ENCODE results near the gene GPR143.
"Not testable (repeated sequence)": the region's sequence is repeated elsewhere in the genome, so short reads cannot be mapped to it uniquely, and the experiment has no call there.

Gene GPR143

GRCh38 chrX:9765737-9766097 is at the start of gene GPR143:
TSS of gene GPR143 (minus strand) at chrX:9765847. CDS start at chrX:9765817, 30 bp downstream.
- no peak for DNase-seq

GRCh38 chrX:9811086-9811485 is 45.4 kb upstream of the GPR143 start:
- not testable (repeated sequence) for DNase-seq

- not testable (repeated sequence) for DNase-seq
Measured at GRCh38 chrX:9809876-9810275, 44.2 kb upstream of the GPR143 start.

GRCh38 chrX:9807355-9808182 is 41.9 kb upstream of the GPR143 start:
- no peak for DNase-seq

- DNase-seq, result no peak
Measured at GRCh38 chrX:9805956-9806355, 40.3 kb upstream of the GPR143 start.

GRCh38 chrX:9804444-9804843 is 38.8 kb upstream of the GPR143 start:
- DNase-seq, result no peak

- DNase-seq, result no peak
Measured at GRCh38 chrX:9802737-9803136, 37.1 kb upstream of the GPR143 start.

GRCh38 chrX:9797384-9798360 is 32.0 kb upstream of the GPR143 start:
- DNase-seq, result no peak

GRCh38 chrX:9794495-9794894 is 28.8 kb upstream of the GPR143 start:
- no peak for DNase-seq

- no peak for DNase-seq
Measured at GRCh38 chrX:9790866-9791265, 25.2 kb upstream of the GPR143 start.

- no peak for DNase-seq
Measured at GRCh38 chrX:9789555-9789954, 23.9 kb upstream of the GPR143 start.

- DNase-seq, result no peak
Measured at GRCh38 chrX:9788911-9789310, 23.3 kb upstream of the GPR143 start.

- no peak for DNase-seq
Measured at GRCh38 chrX:9786798-9787635, 21.4 kb upstream of the GPR143 start.

- DNase-seq, result no peak
Measured at GRCh38 chrX:9785944-9786797, 20.5 kb upstream of the GPR143 start, which contains the start of gene SHROOM2. TSS of gene SHROOM2 (plus strand) at chrX:9786429. CDS start at chrX:9786546, 117 bp downstream.

GRCh38 chrX:9785254-9785943 is 19.8 kb upstream of the GPR143 start:
- no peak for DNase-seq

- no peak for DNase-seq
Measured at GRCh38 chrX:9784332-9784731, 18.7 kb upstream of the GPR143 start.

- DNase-seq, result no peak
Measured at GRCh38 chrX:9781941-9782340, 16.3 kb upstream of the GPR143 start.

- DNase-seq, result peak; percentile 20
Measured at GRCh38 chrX:9775930-9776329, 10.3 kb upstream of the GPR143 start.

- DNase-seq, result no peak
Measured at GRCh38 chrX:9772943-9773342, 7.3 kb upstream of the GPR143 start.

- DNase-seq, result no peak
Measured at GRCh38 chrX:9770319-9770718, 4.7 kb upstream of the GPR143 start.

GRCh38 chrX:9768321-9768839 is 2.7 kb upstream of the GPR143 start:
- DNase-seq, result not testable (repeated sequence)

Measured in hematopoietic multipotent progenitor cell treated with erythropoietin and hydrocortisone succinate and interleukin-3 and kit ligand, for 6 days (in vitro differentiated cells).